ENCODE measurements around the gene SREBF2. TPM values are rescaled to one million over a fixed set of nuclear protein-coding genes. Genes with fewer than 3 reads are reported as not detected.

SREBF2 gene
- 157 TPM for polyA plus RNA-seq (2013, experiment 1 of 4)
- 171 TPM for polyA plus RNA-seq (2013, experiment 2 of 4)
- 123 TPM for polyA plus RNA-seq (2013, experiment 3 of 4)
- 134 TPM for polyA plus RNA-seq (2013, experiment 4 of 4)

- H3K27ac ChIP-seq (ENCODE audit: insufficient read depth, low read depth, low read length, poor library complexity, severe bottlenecking), result peak within 1 kb of the TSS; percentile 97
- peaks cover 7% of the 10 kb centered on the region for H3K36me3 ChIP-seq (ENCODE audit: control insufficient read depth, insufficient read depth, low read length)
- H3K27me3 ChIP-seq (ENCODE audit: control insufficient read depth, insufficient read depth, low read length, poor library complexity, severe bottlenecking), result no peaks in the 10 kb centered on the region
Observed at GRCh38 chr22:41832553-41833368, at the start of gene SREBF2. Gene SREBF2 (plus strand): TSS chr22:41833105. CDS start chr22:41833271, 166 bp downstream.

DNA sequence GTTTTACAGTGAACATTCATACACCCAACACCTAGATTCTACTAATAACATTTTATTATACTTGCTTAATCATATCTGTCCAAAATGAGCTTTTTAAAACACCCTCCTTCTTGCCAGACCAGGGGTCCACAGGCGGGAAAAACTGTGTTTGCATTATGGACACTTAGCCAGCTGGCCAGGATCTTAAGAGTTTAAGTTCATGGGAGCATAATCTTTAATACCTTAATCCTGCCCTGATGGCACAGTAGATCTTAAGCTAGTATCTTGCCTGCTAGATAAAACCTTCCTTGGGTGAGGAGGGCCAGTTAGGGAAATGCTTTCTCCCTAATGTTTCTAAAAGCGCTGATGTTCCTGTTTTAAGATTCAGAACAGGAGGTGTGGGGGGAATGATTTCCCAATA lies 45.6 kb upstream of the SREBF2 start:
- no peaks in the 10 kb centered on the region for H3K27me3 ChIP-seq (ENCODE audit: control insufficient read depth, insufficient read depth, low read length, poor library complexity, severe bottlenecking)
- H3K4me1 ChIP-seq (ENCODE audit: control insufficient read depth, insufficient read depth, low read length), result no peaks in the 10 kb centered on the region
- no peaks in the 10 kb centered on the region for H3K9me3 ChIP-seq (ENCODE audit: control insufficient read depth, low read length)
- no peak overlapping the region for H3K4me3 ChIP-seq (ENCODE audit: insufficient read depth, low read depth, low read length)
- no peak overlapping the region for H3K27ac ChIP-seq (ENCODE audit: insufficient read depth, low read depth, low read length, poor library complexity, severe bottlenecking)
- no peaks in the 10 kb centered on the region for H3K36me3 ChIP-seq (ENCODE audit: control insufficient read depth, insufficient read depth, low read length)
- WGBS, 2 experiments, result 90 to 93% methylated on average over 2 of the region's 2 CpGs

More at GRCh38 chr22:41832553-41833368, at the start of gene SREBF2:
- H3K4me3 ChIP-seq (ENCODE audit: insufficient read depth, low read depth, low read length), result peak within 1 kb of the TSS; percentile 82
- WGBS, 2 experiments, result 0% methylated on average over 75 of the region's 75 CpGs
- H3K9me3 ChIP-seq (ENCODE audit: control insufficient read depth, low read length), result no peaks in the 10 kb centered on the region
- no peaks in the 10 kb centered on the region for H3K4me1 ChIP-seq (ENCODE audit: control insufficient read depth, insufficient read depth, low read length)

- H3K4me3 ChIP-seq (ENCODE audit: insufficient read depth, low read depth, low read length), result no peak overlapping the region
- no peaks in the 10 kb centered on the region for H3K4me1 ChIP-seq (ENCODE audit: control insufficient read depth, insufficient read depth, low read length)
- H3K36me3 ChIP-seq (ENCODE audit: control insufficient read depth, insufficient read depth, low read length), result no peaks in the 10 kb centered on the region
- 93 to 95% methylated on average over 3 of the region's 3 CpGs for WGBS, 2 experiments
- H3K27me3 ChIP-seq (ENCODE audit: control insufficient read depth, insufficient read depth, low read length, poor library complexity, severe bottlenecking), result peaks cover 4% of the 10 kb centered on the region
- no peak overlapping the region for H3K27ac ChIP-seq (ENCODE audit: insufficient read depth, low read depth, low read length, poor library complexity, severe bottlenecking)
- H3K9me3 ChIP-seq (ENCODE audit: control insufficient read depth, low read length), result no peaks in the 10 kb centered on the region
Observed at GRCh38 chr22:41793871-41794270, 39.0 kb upstream of the SREBF2 start.

- no peaks in the 10 kb centered on the region for H3K36me3 ChIP-seq (ENCODE audit: control insufficient read depth, insufficient read depth, low read length)
- H3K4me3 ChIP-seq (ENCODE audit: insufficient read depth, low read depth, low read length), result no peak overlapping the region
- H3K27ac ChIP-seq (ENCODE audit: insufficient read depth, low read depth, low read length, poor library complexity, severe bottlenecking), result no peak overlapping the region
- peaks cover 6% of the 10 kb centered on the region for H3K27me3 ChIP-seq (ENCODE audit: control insufficient read depth, insufficient read depth, low read length, poor library complexity, severe bottlenecking)
- no peaks in the 10 kb centered on the region for H3K9me3 ChIP-seq (ENCODE audit: control insufficient read depth, low read length)
- WGBS, 2 experiments, result 87 to 91% methylated on average over 2 of the region's 2 CpGs
- H3K4me1 ChIP-seq (ENCODE audit: control insufficient read depth, insufficient read depth, low read length), result peaks cover 16% of the 10 kb centered on the region
Observed at GRCh38 chr22:41798736-41799135, 34.2 kb upstream of the SREBF2 start.

DNA sequence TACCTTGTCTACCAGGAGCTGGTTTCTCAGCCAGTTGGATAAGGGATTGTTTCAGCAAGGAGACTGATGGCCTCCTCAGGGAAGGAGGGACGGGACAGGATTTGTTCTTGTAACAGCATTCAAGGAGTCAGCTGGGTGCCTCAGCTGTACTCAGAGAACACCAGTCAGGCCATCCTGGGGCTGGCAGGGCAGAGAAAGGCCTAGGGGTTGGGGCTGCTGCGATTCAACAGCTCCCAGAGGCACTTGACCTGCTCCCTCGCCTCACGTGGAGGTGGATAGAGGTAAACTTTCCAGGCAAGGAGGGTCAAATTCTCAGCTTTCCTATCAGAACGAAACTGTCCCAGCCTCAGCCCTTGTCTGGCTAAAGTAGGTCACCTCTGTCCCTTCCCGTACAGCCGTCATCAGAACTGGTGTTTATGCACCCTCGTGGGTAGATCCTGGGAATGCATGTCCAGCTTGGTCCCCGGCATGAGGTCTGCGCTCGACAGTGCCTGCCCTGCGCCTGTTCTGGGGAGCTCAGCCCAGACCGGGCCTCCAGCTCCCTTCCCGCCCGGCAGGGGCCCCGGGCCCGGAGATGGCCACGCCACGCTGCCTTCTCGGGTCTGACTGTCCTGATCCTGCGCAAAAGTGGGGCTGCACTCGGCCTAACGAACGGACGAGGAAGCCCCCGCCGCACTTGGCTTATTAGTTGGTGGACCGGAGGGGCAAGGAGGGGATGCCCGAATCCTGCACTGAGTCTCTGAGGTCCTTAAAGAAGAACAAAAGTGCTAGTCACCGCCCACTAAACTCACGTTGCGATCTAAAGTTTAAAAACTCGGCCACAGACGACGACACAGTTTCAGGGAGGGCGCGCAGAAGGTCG lies 33.2 kb upstream of the SREBF2 start:
- Histone ChIP-seq H3K36me3 (ENCODE audit: control insufficient read depth, insufficient read depth, low read length) (no peaks in the 10 kb centered on the region), H3K9me3 (ENCODE audit: control insufficient read depth, low read length) (no peaks in the 10 kb centered on the region), H3K27ac (ENCODE audit: insufficient read depth, low read depth, low read length, poor library complexity, severe bottlenecking) (no peak overlapping the region), H3K4me3 (ENCODE audit: insufficient read depth, low read depth, low read length) (peak overlapping the region; percentile 90), H3K4me1 (ENCODE audit: control insufficient read depth, insufficient read depth, low read length) (peaks cover 16% of the 10 kb centered on the region), H3K27me3 (ENCODE audit: control insufficient read depth, insufficient read depth, low read length, poor library complexity, severe bottlenecking) (peaks cover 6% of the 10 kb centered on the region)
- WGBS, 2 experiments, result 60 to 61% methylated on average over 38 of the region's 38 CpGs

DNA sequence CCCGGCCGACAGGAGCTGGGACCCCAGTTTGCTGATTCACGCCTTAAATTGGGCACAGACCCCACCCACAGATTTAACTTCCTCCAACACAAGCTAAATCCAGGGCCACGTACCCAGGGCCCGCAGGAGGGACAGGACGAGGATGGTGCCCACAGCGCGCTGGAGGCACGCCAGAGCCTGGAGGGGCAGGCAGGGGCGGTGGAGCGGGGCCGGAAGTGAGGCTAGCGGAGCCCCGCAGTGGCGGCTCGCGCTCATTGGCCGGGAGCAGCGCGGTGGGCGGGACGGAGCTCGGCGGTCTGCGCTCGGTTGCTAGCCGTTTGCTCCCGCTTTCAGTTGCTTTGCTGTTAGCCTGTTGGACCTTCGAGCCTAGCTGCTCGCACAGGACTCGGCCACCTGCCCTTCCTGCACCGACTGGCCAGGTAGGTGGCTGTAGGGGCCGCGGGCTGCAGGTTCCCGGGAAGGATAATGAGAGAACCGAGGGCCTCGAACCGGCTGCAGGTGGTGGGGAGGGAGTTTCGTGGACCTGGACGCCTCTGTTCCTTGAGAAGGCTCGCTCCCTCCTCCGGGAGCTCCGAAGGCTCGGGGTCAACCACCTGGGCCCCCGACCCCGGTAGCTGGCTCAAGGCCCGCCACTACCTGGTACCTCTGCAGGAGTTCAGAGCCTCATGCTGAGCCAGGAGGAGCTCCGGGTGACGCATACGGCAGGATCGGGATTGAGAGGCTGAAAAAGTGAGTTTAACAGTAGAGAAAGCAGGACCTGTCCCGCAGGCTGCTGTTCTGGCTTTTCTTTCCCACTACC lies 32.4 kb upstream of the SREBF2 start, which contains the start of gene CCDC134:
TSS of gene CCDC134 (plus strand) at position 332 of the 799 bp plus-strand sequence. CDS start 8,212 bp downstream, outside the sequence.
- no peaks in the 10 kb centered on the region for H3K36me3 ChIP-seq (ENCODE audit: control insufficient read depth, insufficient read depth, low read length)
- H3K27ac ChIP-seq (ENCODE audit: insufficient read depth, low read depth, low read length, poor library complexity, severe bottlenecking), result no peak within 1 kb of the TSS
- whole genome bisulfite sequencing, 2 experiments, result 1 to 3% methylated on average over 52 of the region's 52 CpGs
- peaks cover 16% of the 10 kb centered on the region for H3K4me1 ChIP-seq (ENCODE audit: control insufficient read depth, insufficient read depth, low read length)
- H3K27me3 ChIP-seq (ENCODE audit: control insufficient read depth, insufficient read depth, low read length, poor library complexity, severe bottlenecking), result peaks cover 6% of the 10 kb centered on the region
- no peaks in the 10 kb centered on the region for H3K9me3 ChIP-seq (ENCODE audit: control insufficient read depth, low read length)
- H3K4me3 ChIP-seq (ENCODE audit: insufficient read depth, low read depth, low read length), result peak within 1 kb of the TSS; percentile 90

DNA sequence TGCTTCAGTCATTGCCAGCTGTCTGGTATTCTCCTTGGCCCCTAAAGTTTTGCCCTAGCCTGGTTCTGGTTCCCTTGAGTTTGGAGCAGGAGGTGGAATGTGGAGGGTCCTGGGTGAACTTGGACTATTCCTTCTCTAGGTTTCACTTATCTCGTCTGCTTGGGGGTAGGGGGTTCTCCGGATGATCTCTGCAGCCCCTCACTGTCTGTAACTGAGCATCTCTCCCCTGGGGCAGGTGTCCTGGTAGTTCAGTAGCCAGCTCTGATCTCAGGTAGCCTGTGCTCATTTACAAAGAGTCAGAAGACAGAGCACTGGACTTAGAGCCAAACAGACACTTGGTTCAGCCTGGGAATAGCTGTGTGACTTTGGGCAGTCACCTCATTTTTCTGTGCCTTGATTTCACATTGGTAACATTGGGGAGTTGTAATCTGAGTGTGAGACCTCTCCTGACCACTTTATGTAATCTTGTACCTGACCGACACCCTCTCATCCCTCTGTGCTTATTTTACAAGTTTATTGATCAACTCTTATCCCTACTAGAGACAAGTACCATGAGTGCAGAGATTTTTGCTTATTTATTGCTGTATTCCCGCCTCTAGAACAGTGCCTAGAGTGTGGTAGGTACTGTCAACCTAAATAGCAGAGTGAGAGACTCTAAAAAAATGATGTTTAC lies 31.6 kb upstream of the SREBF2 start:
- Histone ChIP-seq H3K4me1 (ENCODE audit: control insufficient read depth, insufficient read depth, low read length) (peaks cover 16% of the 10 kb centered on the region), H3K36me3 (ENCODE audit: control insufficient read depth, insufficient read depth, low read length) (no peaks in the 10 kb centered on the region), H3K27ac (ENCODE audit: insufficient read depth, low read depth, low read length, poor library complexity, severe bottlenecking) (no peak overlapping the region), H3K27me3 (ENCODE audit: control insufficient read depth, insufficient read depth, low read length, poor library complexity, severe bottlenecking) (peaks cover 6% of the 10 kb centered on the region), H3K9me3 (ENCODE audit: control insufficient read depth, low read length) (no peaks in the 10 kb centered on the region), H3K4me3 (ENCODE audit: insufficient read depth, low read depth, low read length) (peak overlapping the region; percentile 90)
- WGBS, 2 experiments, result 38 to 40% methylated on average over 4 of the region's 4 CpGs

- Histone ChIP-seq H3K4me1 (ENCODE audit: control insufficient read depth, insufficient read depth, low read length) (peaks cover 16% of the 10 kb centered on the region), H3K36me3 (ENCODE audit: control insufficient read depth, insufficient read depth, low read length) (no peaks in the 10 kb centered on the region), H3K27ac (ENCODE audit: insufficient read depth, low read depth, low read length, poor library complexity, severe bottlenecking) (no peak overlapping the region), H3K9me3 (ENCODE audit: control insufficient read depth, low read length) (no peaks in the 10 kb centered on the region), H3K27me3 (ENCODE audit: control insufficient read depth, insufficient read depth, low read length, poor library complexity, severe bottlenecking) (peaks cover 6% of the 10 kb centered on the region), H3K4me3 (ENCODE audit: insufficient read depth, low read depth, low read length) (no peak overlapping the region)
- WGBS, 2 experiments, result 87 to 91% methylated on average over 2 of the region's 2 CpGs
Observed at GRCh38 chr22:41801886-41802285, 31.0 kb upstream of the SREBF2 start.

DNA sequence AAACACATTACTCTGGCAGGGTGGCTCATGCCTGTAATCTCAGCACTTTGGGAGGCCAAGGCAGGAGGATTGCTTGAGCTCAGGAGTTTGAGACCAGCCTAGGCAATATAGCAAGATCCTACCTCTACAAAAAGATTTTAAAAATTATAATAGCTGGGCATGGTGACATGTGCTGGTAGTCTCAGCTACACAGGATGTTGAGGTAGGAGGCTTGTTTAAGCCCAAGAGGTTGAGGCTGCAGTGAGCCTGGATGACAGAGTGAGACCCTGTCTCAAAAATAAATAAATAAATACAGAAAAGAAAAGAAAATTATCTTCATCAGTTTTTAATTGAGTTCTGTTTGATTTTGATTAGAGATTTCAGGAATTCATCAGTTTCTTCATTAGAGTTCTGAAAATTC lies 27.3 kb upstream of the SREBF2 start:
- H3K36me3 ChIP-seq (ENCODE audit: control insufficient read depth, insufficient read depth, low read length), result no peaks in the 10 kb centered on the region
- H3K27me3 ChIP-seq (ENCODE audit: control insufficient read depth, insufficient read depth, low read length, poor library complexity, severe bottlenecking), result no peaks in the 10 kb centered on the region
- no peaks in the 10 kb centered on the region for H3K9me3 ChIP-seq (ENCODE audit: control insufficient read depth, low read length)
- H3K4me1 ChIP-seq (ENCODE audit: control insufficient read depth, insufficient read depth, low read length), result peaks cover 4% of the 10 kb centered on the region
- no peak overlapping the region for H3K4me3 ChIP-seq (ENCODE audit: insufficient read depth, low read depth, low read length)
- no peak overlapping the region for H3K27ac ChIP-seq (ENCODE audit: insufficient read depth, low read depth, low read length, poor library complexity, severe bottlenecking)

All from ectodermal cell (in vitro differentiated cells).